Stimulated activated CD4-positive, alpha-beta T cell treated with anti-CD3 and anti-CD28 coated beads, Interleukin-1b, Interleukin-23, amount 100 ng/mL, for 24 hours (primary cell): ENCODE data around the gene EEF1AKMT3.
"Not testable (repeated sequence)": the region's sequence is repeated elsewhere in the genome, so short reads cannot be mapped to it uniquely, and the experiment has no call there.

ENCODE experiments used
- DNase-seq, 4 experiments: peaks; one replicate each; pipeline ENCODE4 v3.0.0-alpha.2; 2020; ENCODE audit warnings: low read depth in 4 of 4, low spot score in 1 of 4

The EEF1AKMT3 gene

GRCh38 chr12:57815177-57816000 lies 43.0 kb downstream of the EEF1AKMT3 start:
- DNase-seq: no peak

GRCh38 chr12:57816001-57816854 lies 43.8 kb downstream of the EEF1AKMT3 start:
- no peak for DNase-seq

- no peak for DNase-seq
Measured at GRCh38 chr12:57816855-57817151, 44.4 kb downstream of the EEF1AKMT3 start.

- no peak for DNase-seq
Measured at GRCh38 chr12:57817261-57817989, 45.0 kb downstream of the EEF1AKMT3 start.

- not testable (repeated sequence) for DNase-seq
Measured at GRCh38 chr12:57817990-57818331, 45.5 kb downstream of the EEF1AKMT3 start.

GRCh38 chr12:57820119-57820518 lies 47.7 kb downstream of the EEF1AKMT3 start:
- DNase-seq: not testable (repeated sequence)

- DNase-seq: not testable (repeated sequence)
Measured at GRCh38 chr12:57821015-57821414, 48.6 kb downstream of the EEF1AKMT3 start.

- DNase-seq: no peak
Measured at GRCh38 chr12:57821474-57822214, 49.2 kb downstream of the EEF1AKMT3 start.

GRCh38 chr12:57822392-57823130 lies 50.1 kb downstream of the EEF1AKMT3 start:
- DNase-seq: no peak

GRCh38 chr12:57823131-57823907 lies 50.9 kb downstream of the EEF1AKMT3 start:
- no peak for DNase-seq

GRCh38 chr12:57823908-57824640 lies 51.7 kb downstream of the EEF1AKMT3 start:
- DNase-seq: no peak

GRCh38 chr12:57825451-57825850 lies 53.0 kb downstream of the EEF1AKMT3 start:
- no peak for DNase-seq

GRCh38 chr12:57826400-57826799 lies 54.0 kb downstream of the EEF1AKMT3 start:
- DNase-seq: no peak

- DNase-seq: no peak
Measured at GRCh38 chr12:57826966-57827365, 54.6 kb downstream of the EEF1AKMT3 start.

- no peak for DNase-seq
Measured at GRCh38 chr12:57829025-57829777, 56.8 kb downstream of the EEF1AKMT3 start.

GRCh38 chr12:57830393-57830792 lies 58.0 kb downstream of the EEF1AKMT3 start:
- DNase-seq: no peak
